ENCODE measurements around the gene EXOC4. TPM values are rescaled to one million over a fixed set of nuclear protein-coding genes. Genes with fewer than 3 reads are reported as not detected.

The EXOC4 gene
- total and polyA plus RNA-seq, 2 of the 13 experiments (the other 11 are each of a cell fraction or from before 2014, with no cell fraction given), result 22.5 to 39.0 TPM

GRCh38 chr7:133623721-133624120, 370.8 kb downstream of the EXOC4 start (continued):
- TF ChIP-seq PBX3 (CRISPR knock-in tag; IDR thresholded peaks at IDR 0.05; ENCODE audit: borderline replicate concordance) (no peak), EEA1 (CRISPR knock-in tag; IDR thresholded peaks at IDR 0.05; ENCODE audit: borderline replicate concordance) (no peak), ZNF713 (CRISPR knock-in tag; IDR thresholded peaks at IDR 0.05) (no peak), MXD3 (CRISPR knock-in tag; IDR thresholded peaks at IDR 0.05) (no peak)

- no peaks in the 10 kb centered on the region for H3K79me2 ChIP-seq (ENCODE audit: insufficient read depth, low read length)
- no peak overlapping the region for H2AFZ ChIP-seq (ENCODE audit: low read length)
- no peaks in the 10 kb centered on the region for H3K4me1 ChIP-seq (ENCODE audit: insufficient read depth, low read length)
- no TSS peak for BruUV-seq (replicated peaks)
- H4K20me1 ChIP-seq (ENCODE audit: insufficient read depth, low read length), result no peaks in the 10 kb centered on the region
- H3K9me3 ChIP-seq (ENCODE audit: low read length), result no peaks in the 10 kb centered on the region
- no peak overlapping the region for H3K27ac ChIP-seq (ENCODE audit: extremely low read length, insufficient read depth, low read length)
- no peaks in the 10 kb centered on the region for H3K27me3 ChIP-seq (ENCODE audit: control insufficient read depth in 1 of 2, insufficient read depth in 2 of 2, low read length in 2 of 2)
- no peak for TF ChIP-seq JUNB (CRISPR knock-in tag; IDR thresholded peaks at IDR 0.05; ENCODE audit: borderline replicate concordance)
- TF ChIP-seq RBM39 (IDR thresholded peaks at IDR 0.05; ENCODE audit: low read depth, low read length, poor library complexity, severe bottlenecking), result no peak
- TF ChIP-seq ZKSCAN8 (CRISPR knock-in tag; IDR thresholded peaks at IDR 0.05; ENCODE audit: borderline replicate concordance), result no peak
- no peak for TF ChIP-seq FOXA1 (IDR thresholded peaks at IDR 0.05)
- no peak for TF ChIP-seq FOXA1 (CRISPR knock-in tag; IDR thresholded peaks at IDR 0.05)
- no peak for TF ChIP-seq IKZF5 (CRISPR knock-in tag; IDR thresholded peaks at IDR 0.05)
- TF ChIP-seq MAFF (IDR thresholded peaks at IDR 0.05; ENCODE audit: low read depth, low read length), result no peak
- TF ChIP-seq BRCA1 (CRISPR knock-in tag; IDR thresholded peaks at IDR 0.05), result no peak
- no peak for TF ChIP-seq MLXIP (CRISPR knock-in tag; IDR thresholded peaks at IDR 0.05; ENCODE audit: borderline replicate concordance)
- TF ChIP-seq ZBTB46 (CRISPR knock-in tag; IDR thresholded peaks at IDR 0.05; ENCODE audit: borderline replicate concordance), result no peak
- TF ChIP-seq TCF7 (IDR thresholded peaks at IDR 0.05; ENCODE audit: low read depth), result no peak
- TF ChIP-seq ZBTB3 (CRISPR knock-in tag; IDR thresholded peaks at IDR 0.05; ENCODE audit: borderline replicate concordance, low read depth), result no peak
- TF ChIP-seq KLF11 (CRISPR knock-in tag; IDR thresholded peaks at IDR 0.05), result no peak
- TF ChIP-seq KAT7 (CRISPR knock-in tag; IDR thresholded peaks at IDR 0.05; ENCODE audit: borderline replicate concordance), result no peak
- no peak for FAIRE-seq
- H3K4me2 ChIP-seq (ENCODE audit: low read depth, low read length), result no peak overlapping the region
- in situ Hi-C loops (cut with HindIII; ENCODE audit: extremely low pct_ligation_motif_present, low pct_unique_long_range_greater_than_20kb) (no loop called here), intact Hi-C loops (cut with micrococcal nuclease; ENCODE audit: unreplicated experiment) (no loop called here)
- ChIA-PET CTCF (ENCODE audit: low intra/inter-chr PET ratio, low total read pairs) (no interaction called here), POLR2A (no interaction called here)
- H3K36me3 ChIP-seq (replicated peaks in 1 of 2; ENCODE audit: control insufficient read depth in 1 of 2, insufficient read depth in 2 of 2, low read length in 2 of 2), result no peaks in the 10 kb centered on the region
- no peak for DNase-seq (ENCODE audit: low spot score)
- H3K4me3 ChIP-seq (replicated peaks in 1 of 3; ENCODE audit: insufficient read depth in 1 of 3, low read depth in 2 of 3, low read length in 3 of 3), result no peak overlapping the region
- WGBS (ENCODE audit: low lambda C conversion rate), result 96% methylated on average over 3 of the region's 3 CpGs
- no peak overlapping the region for H3K9ac ChIP-seq (ENCODE audit: insufficient read depth, low read depth, low read length)
- no peak for ATAC-seq
Measured at GRCh38 chr7:133625046-133625445, 372.2 kb downstream of the EXOC4 start.

Measured in HepG2 (cell line).